Ishikawa (cell line): ENCODE measurements around the gene WDR72.

ENCODE experiments used
- CEBPB ChIP-seq: IDR thresholded peaks from 2 replicates; pipeline ENCODE4 v1.6.1; 2012
- CREB1 ChIP-seq: IDR thresholded peaks from 2 replicates; pipeline ENCODE4 v1.6.1; 2012; ENCODE audit warnings: low read depth
- EGR1 ChIP-seq: IDR thresholded peaks from 2 replicates; pipeline ENCODE4 v1.6.1; 2012
- EP300 ChIP-seq: IDR thresholded peaks from 2 replicates; pipeline ENCODE4 v1.6.1; 2012; ENCODE audit warnings: borderline replicate concordance
- FOXM1 ChIP-seq: IDR thresholded peaks from 2 replicates; pipeline ENCODE4 v1.6.1; 2012; ENCODE audit warnings: low read depth, borderline replicate concordance
- MAX ChIP-seq: IDR thresholded peaks from 2 replicates; pipeline ENCODE4 v1.6.1; 2012
- NFIC ChIP-seq: IDR thresholded peaks from 2 replicates; pipeline ENCODE4 v1.6.1; 2012
- RAD21 ChIP-seq: IDR thresholded peaks from 2 replicates; pipeline ENCODE4 v1.6.1; 2012; ENCODE audit warnings: low read depth
- REST ChIP-seq: IDR thresholded peaks from 2 replicates; pipeline ENCODE4 v1.6.1; 2012; ENCODE audit warnings: low read depth, mild to moderate bottlenecking
- TAF1 ChIP-seq: IDR thresholded peaks from 2 replicates; pipeline ENCODE4 v1.6.1; 2012; ENCODE audit warnings: low read depth, mild to moderate bottlenecking
- TCF12 ChIP-seq: IDR thresholded peaks from 2 replicates; pipeline ENCODE4 v1.6.1; 2012; ENCODE audit warnings: low read depth
- TEAD4 ChIP-seq: IDR thresholded peaks from 2 replicates; pipeline ENCODE4 v1.6.1; 2012
- USF1 ChIP-seq: IDR thresholded peaks from 2 replicates; pipeline ENCODE4 v1.6.1; 2012
- YY1 ChIP-seq: IDR thresholded peaks from 2 replicates; pipeline ENCODE4 v1.6.1; 2012; ENCODE audit warnings: low read depth
- ZBTB7A ChIP-seq: IDR thresholded peaks from 2 replicates; pipeline ENCODE4 v1.6.1; 2012; ENCODE audit warnings: low read depth

The WDR72 gene

GRCh38 chr15:53473435-53473834 lies 286.0 kb downstream of the WDR72 start:
- TF ChIP-seq USF1: no peak
- no peak for TF ChIP-seq EP300
- TF ChIP-seq FOXM1: no peak
- TF ChIP-seq NFIC: no peak
- TF ChIP-seq CEBPB: no peak
- TF ChIP-seq YY1: no peak

- TF ChIP-seq CREB1 (no peak), MAX (no peak)
Observed at GRCh38 chr15:53472883-53473282, 286.6 kb downstream of the WDR72 start.

- TF ChIP-seq USF1 (no peak), TAF1 (no peak), TCF12 (no peak), ZBTB7A (no peak), MAX (no peak), CREB1 (no peak), CEBPB (no peak), FOXM1 (no peak), NFIC (no peak), EGR1 (no peak), EP300 (no peak), YY1 (no peak), RAD21 (no peak), REST (no peak), TEAD4 (no peak)
Observed at GRCh38 chr15:53472210-53472609, 287.3 kb downstream of the WDR72 start.

- TF ChIP-seq ZBTB7A (no peak), REST (no peak)
Observed at GRCh38 chr15:53470743-53471142, 288.7 kb downstream of the WDR72 start.

- no peak for TF ChIP-seq CREB1
- no peak for TF ChIP-seq EP300
- no peak for TF ChIP-seq CEBPB
- no peak for TF ChIP-seq REST
- no peak for TF ChIP-seq TAF1
- no peak for TF ChIP-seq NFIC
- no peak for TF ChIP-seq TEAD4
- TF ChIP-seq USF1: no peak
- no peak for TF ChIP-seq ZBTB7A
- TF ChIP-seq TCF12: no peak
- no peak for TF ChIP-seq MAX
- no peak for TF ChIP-seq EGR1
- no peak for TF ChIP-seq FOXM1
Observed at GRCh38 chr15:53469422-53469821, 290.0 kb downstream of the WDR72 start.
